ENCODE data around the gene TSPAN5. TPM values are rescaled to one million over a fixed set of nuclear protein-coding genes. Genes with fewer than 3 reads are reported as not detected.

TSPAN5 gene
- total RNA-seq, 2 donors from 2014 or later, result 7.4 to 11.8 TPM

- no peak overlapping the region for H3K27ac Mint-ChIP-seq
- TF ChIP-seq CTCF (conservative IDR thresholded peaks at IDR 0.05), result no peak
These were observed 88.1 kb downstream of the TSPAN5 start for GRCh38 chr4:98570151-98570797.

GRCh38 chr4:98568941-98569663 is 89.3 kb downstream of the TSPAN5 start:
- H3K27ac Mint-ChIP-seq, result no peak overlapping the region
- Histone ChIP-seq H3K36me3 (ENCODE audit: control insufficient read depth, insufficient read depth, low read length) (no peaks in the 10 kb centered on the region), H3K27ac (ENCODE audit: low read depth, low read length) (no peak overlapping the region), H3K9ac (ENCODE audit: extremely low read depth, low read length, poor library complexity, severe bottlenecking) (no peak overlapping the region), H3K9me3 (ENCODE audit: control insufficient read depth, low read length) (no peaks in the 10 kb centered on the region), H3K4me1 (ENCODE audit: control insufficient read depth, insufficient read depth, low read length) (peaks cover 5% of the 10 kb centered on the region), H3K27me3 (ENCODE audit: control insufficient read depth, insufficient read depth, low read length, poor library complexity, severe bottlenecking) (no peaks in the 10 kb centered on the region), H3K4me3 (ENCODE audit: low read length) (no peak overlapping the region)
- no peak for TF ChIP-seq CTCF (conservative IDR thresholded peaks at IDR 0.05)
- H3K27me3 Mint-ChIP-seq (ENCODE audit: insufficient read depth), result no peaks in the 10 kb centered on the region
- H3K9me3 Mint-ChIP-seq, result no peaks in the 10 kb centered on the region
- H3K36me3 Mint-ChIP-seq (ENCODE audit: low read depth), result no peaks in the 10 kb centered on the region
- DNase-seq, result no peak
- H3K4me1 Mint-ChIP-seq, result peaks cover 28% of the 10 kb centered on the region
- WGBS, 2 experiments (ENCODE audit: insufficient coverage in 1 of 2, insufficient read length in 1 of 2), result 83 to 85% methylated on average over 3 to 7 of the region's 7 CpGs
- no peak overlapping the region for H3K4me3 Mint-ChIP-seq

More at GRCh38 chr4:98570151-98570797, 88.1 kb downstream of the TSPAN5 start:
- H3K9me3 ChIP-seq (ENCODE audit: control insufficient read depth, low read length), result no peaks in the 10 kb centered on the region
- Mint-ChIP-seq H3K27me3 (ENCODE audit: insufficient read depth) (no peaks in the 10 kb centered on the region), H3K36me3 (ENCODE audit: low read depth) (no peaks in the 10 kb centered on the region), H3K4me1 (peaks cover 30% of the 10 kb centered on the region), H3K4me3 (no peak overlapping the region), H3K9me3 (no peaks in the 10 kb centered on the region)
- no peaks in the 10 kb centered on the region for H3K36me3 ChIP-seq (ENCODE audit: control insufficient read depth, insufficient read depth, low read length)
- no peak overlapping the region for H3K9ac ChIP-seq (ENCODE audit: extremely low read depth, low read length, poor library complexity, severe bottlenecking)
- DNase-seq, result no peak
- WGBS, 2 experiments (ENCODE audit: insufficient coverage in 1 of 2, insufficient read length in 1 of 2), result 91 to 96% methylated on average over 2 to 5 of the region's 5 CpGs
- H3K27ac ChIP-seq (ENCODE audit: low read depth, low read length), result no peak overlapping the region
- H3K4me1 ChIP-seq (ENCODE audit: control insufficient read depth, insufficient read depth, low read length), result peaks cover 5% of the 10 kb centered on the region
- H3K4me3 ChIP-seq (ENCODE audit: low read length), result no peak overlapping the region
- H3K27me3 ChIP-seq (ENCODE audit: control insufficient read depth, insufficient read depth, low read length, poor library complexity, severe bottlenecking), result no peaks in the 10 kb centered on the region

- Histone ChIP-seq H3K36me3 (ENCODE audit: control insufficient read depth, insufficient read depth, low read length) (no peaks in the 10 kb centered on the region), H3K4me1 (ENCODE audit: control insufficient read depth, insufficient read depth, low read length) (peaks cover 5% of the 10 kb centered on the region), H3K9ac (ENCODE audit: extremely low read depth, low read length, poor library complexity, severe bottlenecking) (no peak overlapping the region), H3K9me3 (ENCODE audit: control insufficient read depth, low read length) (no peaks in the 10 kb centered on the region), H3K27me3 (ENCODE audit: control insufficient read depth, insufficient read depth, low read length, poor library complexity, severe bottlenecking) (no peaks in the 10 kb centered on the region), H3K27ac (ENCODE audit: low read depth, low read length) (no peak overlapping the region), H3K4me3 (ENCODE audit: low read length) (no peak overlapping the region)
- Mint-ChIP-seq H3K27ac (no peak overlapping the region), H3K4me3 (no peak overlapping the region), H3K36me3 (ENCODE audit: low read depth) (no peaks in the 10 kb centered on the region), H3K4me1 (peaks cover 23% of the 10 kb centered on the region), H3K9me3 (no peaks in the 10 kb centered on the region), H3K27me3 (ENCODE audit: insufficient read depth) (no peaks in the 10 kb centered on the region)
- no peak for DNase-seq
- 90 to 95% methylated on average over 1 to 7 of the region's 7 CpGs for WGBS, 2 experiments (ENCODE audit: insufficient coverage in 1 of 2, insufficient read length in 1 of 2)
- TF ChIP-seq CTCF (conservative IDR thresholded peaks at IDR 0.05), result no peak
These were observed 90.8 kb downstream of the TSPAN5 start for GRCh38 chr4:98567611-98568010.

Data from endodermal cell (in vitro differentiated cells).